H1 (cell line): Measurements from ENCODE around the gene VGF. TPM values are rescaled to one million over a fixed set of nuclear protein-coding genes. Genes with fewer than 3 reads are reported as not detected.
A peak's percentile ranks its signal among the peaks of the same experiment; 100 is the strongest.

Source experiments
- CTCF ChIA-PET: fragments of 300-600 bp; sonication (Branson Sonifier 250); formaldehyde crosslinking; loops from one replicate; lab custom pipeline; 2021; ENCODE audit not compliant: partially characterized antibody; lab: Charles Lee
- POLR2A ChIA-PET: fragments of 300-600 bp; sonication (Branson Sonifier 250); formaldehyde crosslinking; loops from one replicate; lab custom pipeline; 2021; ENCODE audit warnings: inconsistent platforms; ENCODE audit not compliant: partially characterized antibody; lab: Charles Lee
- DNase-seq, 2 experiments: peaks; one replicate each; pipeline versions ENCODE4 v3.0.0 to v3.0.0-alpha.2; 2010 to 2022; ENCODE audit warnings: low spot score in 2 of 2, low read depth in 1 of 2, mixed read lengths in 1 of 2
- FAIRE-seq: peaks from 2 replicates; lab custom pipeline; 2011; peaks lifted over from hg19 to GRCh38; lab: Jason Lieb, UNC
- H2AFZ ChIP-seq: 2 replicates; pipeline ENCODE4 v1.8.1; 2012; ENCODE audit warnings: low read length, inconsistent platforms
- H2AK5ac ChIP-seq: 2 replicates; pipeline ENCODE4 v1.6.1; 2013; ENCODE audit warnings: low read depth, low read length
- H2BK120ac ChIP-seq: replicated peaks from 2 replicates; pipeline ENCODE3; 2013; ENCODE audit warnings: low read depth, low read length, inconsistent platforms
- H2BK12ac ChIP-seq: 2 replicates; pipeline ENCODE4 v1.6.1; 2013; ENCODE audit warnings: low read depth, low read length
- H2BK15ac ChIP-seq: 2 replicates; pipeline ENCODE4 v1.6.1; 2013; ENCODE audit warnings: low read length
- H2BK20ac ChIP-seq: 2 replicates; pipeline ENCODE4 v1.6.1; 2013; ENCODE audit warnings: low read length
- H2BK5ac ChIP-seq: 2 replicates; pipeline ENCODE4 v1.6.1; 2013; ENCODE audit warnings: low read depth, low read length
- H3K14ac ChIP-seq: 2 replicates; pipeline ENCODE4 v1.6.1; 2013; ENCODE audit warnings: inconsistent platforms; ENCODE audit not compliant: insufficient read length
- H3K18ac ChIP-seq: 2 replicates; pipeline ENCODE4 v1.6.1; 2013; ENCODE audit warnings: low read length; ENCODE audit errors: extremely low read depth
- H3K23ac ChIP-seq: 2 replicates; pipeline ENCODE4 v1.6.1; 2013; ENCODE audit warnings: inconsistent platforms; ENCODE audit not compliant: insufficient read length
- H3K23me2 ChIP-seq: 2 replicates; pipeline ENCODE4 v1.6.1; 2013; ENCODE audit warnings: low read depth, low read length
- H3K27ac ChIP-seq: 2 replicates; pipeline ENCODE4 v1.6.1; 2011; ENCODE audit warnings: low read depth, low read length, inconsistent platforms
- H3K27me3 ChIP-seq, 4 experiments: replicated peaks in 1 of 4; 1 replicate in 1 of 4; 2 replicates in 3 of 4; pipeline versions ENCODE4 v1.6.1 to v1.8.1; 2011 to 2013; ENCODE audit warnings: low read length in 3 of 4, mild to moderate bottlenecking in 3 of 4, inconsistent platforms in 2 of 4, mixed read lengths in 2 of 4, moderate library complexity in 1 of 4; ENCODE audit not compliant: control insufficient read depth in 3 of 4, insufficient read depth in 3 of 4; ENCODE audit errors: extremely low read depth in 1 of 4
- H3K36me3 ChIP-seq, 4 experiments: 2 replicates each; pipeline versions ENCODE4 v1.6.1 to v1.8.1; 2011 to 2013; ENCODE audit warnings: mild to moderate bottlenecking in 4 of 4, low read length in 3 of 4, moderate library complexity in 2 of 4, control low read depth in 1 of 4, inconsistent platforms in 1 of 4; ENCODE audit not compliant: insufficient read depth in 4 of 4, control insufficient read depth in 2 of 4
- H3K4ac ChIP-seq: replicated peaks from 2 replicates; pipeline ENCODE3; 2013; ENCODE audit warnings: low read length, low read depth, mixed read lengths, inconsistent platforms; ENCODE audit not compliant: insufficient read length
- H3K4me1 ChIP-seq, 4 experiments: replicated peaks in 1 of 4; 1 replicate in 1 of 4; 2 replicates in 3 of 4; pipeline versions ENCODE4 v1.6.1 to v1.8.1; 2011 to 2013; ENCODE audit warnings: low read length in 3 of 4, inconsistent platforms in 2 of 4, mixed read lengths in 1 of 4; ENCODE audit not compliant: insufficient read depth in 4 of 4, control insufficient read depth in 3 of 4
- H3K4me2 ChIP-seq, 2 experiments: 2 replicates each; pipeline versions ENCODE4 v1.6.1 to v1.8.1; 2011 to 2013; ENCODE audit warnings: low read depth in 2 of 2, low read length in 2 of 2, control low read depth in 1 of 2, inconsistent platforms in 1 of 2, mild to moderate bottlenecking in 1 of 2; ENCODE audit not compliant: insufficient read depth in 1 of 2
- H3K4me3 ChIP-seq, 4 experiments: fragments of 200-600, 300-600 bp in 1 of 4; sonication (generic), shearing (Covaris generic), sonication (Bioruptor Twin) in 1 of 4; 2 replicates each; pipeline versions ENCODE4 v1.5.1 to v1.8.1; 2011 to 2016; ENCODE audit warnings: low read length in 4 of 4, low read depth in 3 of 4, control low read depth in 2 of 4, inconsistent platforms in 2 of 4, mild to moderate bottlenecking in 2 of 4, mixed read lengths in 1 of 4, moderate library complexity in 1 of 4; ENCODE audit not compliant: insufficient read depth in 2 of 4; ENCODE audit errors: extremely low read depth in 1 of 4
- H3K56ac ChIP-seq: replicated peaks from 2 replicates; pipeline ENCODE3; 2013; ENCODE audit warnings: low read depth, mild to moderate bottlenecking, mixed read lengths, low read length, inconsistent platforms; ENCODE audit not compliant: insufficient read length
- H3K79me1 ChIP-seq: 2 replicates; pipeline ENCODE4 v1.6.1; 2013; ENCODE audit warnings: low read depth, low read length, control low read depth
- H3K79me2 ChIP-seq, 2 experiments: 2 replicates each; pipeline versions ENCODE4 v1.6.1 to v1.8.1; 2012 to 2013; ENCODE audit warnings: low read length in 2 of 2, mild to moderate bottlenecking in 2 of 2, inconsistent platforms in 1 of 2; ENCODE audit not compliant: insufficient read depth in 2 of 2, control insufficient read depth in 1 of 2
- H3K9ac ChIP-seq, 4 experiments: replicated peaks in 1 of 4; 1 replicate in 1 of 4; 2 replicates in 3 of 4; pipeline versions ENCODE4 v1.6.1 to v1.8.1; 2011 to 2013; ENCODE audit warnings: low read depth in 3 of 4, low read length in 3 of 4, control low read depth in 2 of 4, mild to moderate bottlenecking in 2 of 4, moderate library complexity in 2 of 4, inconsistent platforms in 1 of 4; ENCODE audit errors: extremely low read depth in 1 of 4
- H3K9me3 ChIP-seq, 2 experiments: 2 replicates each; pipeline versions ENCODE4 v1.6.1 to v1.8.1; 2012 to 2013; ENCODE audit warnings: mild to moderate bottlenecking in 2 of 2, moderate library complexity in 2 of 2, control low read depth in 1 of 2, inconsistent platforms in 1 of 2, low read depth in 1 of 2, low read length in 1 of 2, mixed read lengths in 1 of 2; ENCODE audit not compliant: insufficient read depth in 2 of 2
- H4K20me1 ChIP-seq, 2 experiments: replicated peaks in 1 of 2; 2 replicates each; pipeline versions ENCODE3 to v1.8.1; 2011 to 2013; ENCODE audit warnings: inconsistent platforms in 2 of 2, low read length in 2 of 2, mild to moderate bottlenecking in 1 of 2; ENCODE audit not compliant: insufficient read depth in 2 of 2, control insufficient read depth in 1 of 2
- H4K5ac ChIP-seq: 2 replicates; pipeline ENCODE4 v1.6.1; 2013; ENCODE audit warnings: low read length, low read depth, mixed read lengths, inconsistent platforms; ENCODE audit not compliant: insufficient read length
- H4K8ac ChIP-seq: 2 replicates; pipeline ENCODE4 v1.8.0; 2013; ENCODE audit warnings: mild to moderate bottlenecking, moderate library complexity, low read length, inconsistent platforms; ENCODE audit not compliant: insufficient read depth; ENCODE audit errors: extremely low read depth
- H4K91ac ChIP-seq: replicated peaks from 2 replicates; pipeline ENCODE3; 2013; ENCODE audit warnings: low read length, mixed read lengths, inconsistent platforms; ENCODE audit not compliant: insufficient read length
- BACH1 ChIP-seq: IDR thresholded peaks from 2 replicates; pipeline ENCODE4 v1.6.1; 2012; ENCODE audit warnings: low read length, improper control_type of control experiment
- HDAC2 ChIP-seq, 2 experiments: fragments of 300-600 bp in 1 of 2; sonication (generic) in 1 of 2; IDR thresholded peaks; 2 replicates each; pipeline ENCODE4 v1.6.1; 2011 to 2012; ENCODE audit warnings: low read depth in 2 of 2, low read length in 2 of 2, mild to moderate bottlenecking in 2 of 2, moderate library complexity in 2 of 2, borderline replicate concordance in 1 of 2, inconsistent platforms in 1 of 2
- HDAC6 ChIP-seq: IDR thresholded peaks from one replicate; pipeline ENCODE4 v1.7.1; 2012; ENCODE audit warnings: low read depth, mild to moderate bottlenecking, inconsistent platforms, low read length, moderate library complexity
- MAFK ChIP-seq: IDR thresholded peaks from 2 replicates; pipeline ENCODE4 v1.6.1; 2012; ENCODE audit warnings: low read depth, mild to moderate bottlenecking, improper control_type of control experiment, low read length
- POLR2AphosphoS5 ChIP-seq: IDR thresholded peaks from 2 replicates; pipeline ENCODE4 v1.6.1; 2011; ENCODE audit warnings: low read depth, low read length
- SP1 ChIP-seq: IDR thresholded peaks from 2 replicates; pipeline ENCODE4 v1.6.1; 2011; ENCODE audit warnings: low read depth, low read length
- SP4 ChIP-seq: IDR thresholded peaks from 2 replicates; pipeline ENCODE4 v1.6.1; 2012; ENCODE audit warnings: low read length, inconsistent platforms
- TEAD4 ChIP-seq: IDR thresholded peaks from 2 replicates; pipeline ENCODE4 v1.6.1; 2012; ENCODE audit warnings: low read depth, low read length, inconsistent platforms, mixed read lengths
- YY1 ChIP-seq: IDR thresholded peaks from 2 replicates; pipeline ENCODE4 v1.6.1; 2011; ENCODE audit warnings: low read depth, mild to moderate bottlenecking, low read length
- WGBS, 2 experiments: shearing (Covaris generic) in 1 of 2; methylation state at CpG; one replicate each; pipeline versions ENCODE4 v1.1.6 to v1.1.7; 2013 to 2015; ENCODE audit warnings: low lambda C conversion rate in 2 of 2, mixed read lengths in 2 of 2, inconsistent platforms in 1 of 2, low coverage in 1 of 2, missing lambda C conversion rate in 1 of 2; ENCODE audit not compliant: insufficient replicate concordance in 2 of 2, insufficient coverage in 1 of 2, insufficient read length in 1 of 2; ENCODE audit errors: extremely low coverage in 1 of 2, missing lambda C conversion rate in 1 of 2; 5-methylcytosine and 5-hydroxymethylcytosine counted together
- polyA plus RNA-seq, 7 experiments: library from polyadenylated mRNA; depleted of rRNA in 3 of 7; stranded (reverse) in 5 of 7; unstranded in 2 of 7; fragments of >200 nt in 5 of 7; fragments of 200-250 nt in 2 of 7; gene quantifications; 1 replicate in 5 of 7; 2 replicates in 1 of 7; 4 replicates in 1 of 7; pipeline versions ENCODE4 v1.2.1 to v1.2.3, GENCODE V29; 2011 to 2013; ENCODE audit warnings: missing spikeins in 2 of 7, mixed read lengths in 2 of 7
- total RNA-seq: library from RNA; stranded (reverse); fragmentation: NEBNext Ultra II Directional; extraction: Animal tissue kit (Norgen Biotek cat#: 25700); gene quantifications from 2 replicates; pipeline ENCODE4 v1.2.1, GENCODE V29; 2021

Gene VGF
- total and polyA plus RNA-seq, 2 of the 8 experiments (the other 6 are each of a cell fraction or from before 2014, with no cell fraction given) = 1.6 to 7.0 TPM

DNA sequence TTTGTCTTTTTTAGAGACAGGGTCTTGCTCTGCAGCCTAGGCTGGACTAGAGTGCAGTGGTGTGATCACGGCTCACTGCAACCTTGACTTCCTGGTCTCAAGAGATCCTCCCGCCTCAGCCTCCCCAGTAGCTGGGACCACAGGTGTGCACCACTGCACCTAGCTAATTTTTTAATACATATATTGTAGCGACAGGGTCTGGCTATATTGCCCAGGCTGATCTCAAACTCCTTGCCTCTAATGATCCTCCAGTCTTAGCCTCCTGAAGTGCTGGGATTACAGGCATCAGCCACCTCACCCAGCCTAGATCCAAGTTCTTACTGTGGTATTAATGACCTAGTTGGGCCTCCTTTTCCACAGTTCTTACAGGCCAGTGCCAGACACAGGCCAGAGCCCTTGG is 50.2 kb downstream of the VGF start:
- H3K23ac ChIP-seq = no peak overlapping the region
- no peaks in the 10 kb centered on the region for H3K27me3 ChIP-seq
- H4K8ac ChIP-seq = 0 out of 2 replicates have a peak overlapping the region, but pooled peaks have one; percentile 51
- WGBS, 2 experiments = 78% methylated on average over 3 of the region's 3 CpGs; no CpG with 5 or more reads in 1 of the 2 experiments
- no peak overlapping the region for H2AFZ ChIP-seq
- no peak overlapping the region for H4K5ac ChIP-seq
- H3K4me3 ChIP-seq = no peak overlapping the region
- H3K4me2 ChIP-seq = no peak overlapping the region
- no peak overlapping the region for H3K4ac ChIP-seq
- H2BK20ac ChIP-seq = no peak overlapping the region
- H2BK5ac ChIP-seq = no peak overlapping the region
- H3K79me1 ChIP-seq = no peaks in the 10 kb centered on the region
- no peaks in the 10 kb centered on the region for H3K23me2 ChIP-seq
- DNase-seq (no peak), FAIRE-seq (no peak)
- CTCF ChIA-PET = interaction anchor here (0.9 to 2.4 kb wide), 3 partner anchors 13 to 29 kb away, joined by 3 to 7 read pairs (median 3); no protein-coding TSS in a partner anchor
- H3K27ac ChIP-seq = no peak overlapping the region
- no peak overlapping the region for H4K91ac ChIP-seq
- no peak overlapping the region for H2BK15ac ChIP-seq
- H3K14ac ChIP-seq = no peak overlapping the region
- no peak overlapping the region for H3K9ac ChIP-seq
- H2BK120ac ChIP-seq = no peak overlapping the region
- H3K18ac ChIP-seq = no peak overlapping the region
- H2AK5ac ChIP-seq = no peak overlapping the region
- peaks cover 0 to 6% (median 4%) of the 10 kb centered on the region in 4 experiments; a peak in 3 of 7 replicates for H3K4me1 ChIP-seq
- H4K20me1 ChIP-seq = no peaks in the 10 kb centered on the region
- no peaks in the 10 kb centered on the region for H3K36me3 ChIP-seq
- no peaks in the 10 kb centered on the region for H3K79me2 ChIP-seq
- POLR2A ChIA-PET = interaction anchor here (1.1 kb wide), 2 partner anchors 16 to 20 kb away, joined by 3 read pairs; no protein-coding TSS in a partner anchor
- no peaks in the 10 kb centered on the region for H3K9me3 ChIP-seq
- H3K56ac ChIP-seq = no peak overlapping the region
- peak overlapping the region; percentile 39; the same call in 1 of the 2 replicates for H2BK12ac ChIP-seq
- no peak for TF ChIP-seq BACH1
- no peak for TF ChIP-seq POLR2AphosphoS5
- no peak for TF ChIP-seq HDAC2 (IDR thresholded peaks at IDR 0.05; ENCODE audit: borderline replicate concordance in 1 of 2, low read depth in 2 of 2, low read length in 2 of 2)
- TF ChIP-seq HDAC6 = no peak
- TF ChIP-seq TEAD4 = no peak
- no peak for TF ChIP-seq SP4
- TF ChIP-seq SP1 = no peak
- no peak for TF ChIP-seq YY1
- TF ChIP-seq MAFK = no peak
